PC-9 (cell line): ENCODE measurements around the gene SLC26A6. TPM values are rescaled to one million over a fixed set of nuclear protein-coding genes. Genes with fewer than 3 reads are reported as not detected.
A peak's percentile ranks its signal among the peaks of the same experiment; 100 is the strongest.

ENCODE experiments used
- BruUV-seq: library from RNA; stranded (reverse); fragments of 400-500 nt; replicated peaks from 2 replicates; lab custom pipeline; 2021; lab: Mats Ljungman, UMichigan
- CTCF ChIA-PET: fragments of 300-600 bp; sonication (Branson Sonifier 250); formaldehyde crosslinking; loops from one replicate; lab custom pipeline; 2022; ENCODE audit warnings: antibody characterized with exemption; lab: Charles Lee
- POLR2A ChIA-PET: fragments of 300-600 bp; sonication (Branson Sonifier 250); formaldehyde crosslinking; loops from one replicate; lab custom pipeline; 2022; ENCODE audit warnings: antibody characterized with exemption; ENCODE audit not compliant: unreplicated experiment; lab: Charles Lee
- DNase-seq, 2 experiments: peaks; one replicate each; pipeline versions ENCODE4 v3.0.0 to v3.0.0-alpha.2; 2015 to 2022; ENCODE audit warnings: mixed read lengths in 1 of 2
- H2AFZ ChIP-seq: fragments of 200-600 bp; sonication (generic); 2 replicates; pipeline ENCODE4 v1.8.1; 2017; ENCODE audit warnings: antibody characterized with exemption
- H3F3A ChIP-seq: fragments of 200-600 bp; sonication (generic); 2 replicates; pipeline ENCODE4 v1.8.1; 2017; ENCODE audit warnings: antibody characterized with exemption, mild to moderate bottlenecking, low read depth; ENCODE audit not compliant: insufficient read depth
- H3K27ac ChIP-seq: fragments of 200-600 bp; sonication (generic); 2 replicates; pipeline ENCODE4 v1.6.1; 2016; ENCODE audit warnings: mixed run types
- H3K27me3 ChIP-seq: fragments of 200-600 bp; sonication (generic); 2 replicates; pipeline ENCODE4 v1.6.1; 2016; ENCODE audit warnings: low read depth, mixed run types; ENCODE audit not compliant: insufficient read depth
- H3K36me3 ChIP-seq: fragments of 200-600 bp; sonication (generic); 2 replicates; pipeline ENCODE4 v1.6.1; 2016; ENCODE audit warnings: low read depth, mixed run types
- H3K4me1 ChIP-seq: fragments of 200-600 bp; sonication (generic); replicated peaks from 2 replicates; pipeline ENCODE4 v1.6.1; 2016; ENCODE audit warnings: mixed run types; ENCODE audit not compliant: insufficient read depth
- H3K4me2 ChIP-seq: fragments of 200-600 bp; sonication (generic); 2 replicates; pipeline ENCODE4 v1.6.1; 2017; ENCODE audit warnings: mixed run types
- H3K4me3 ChIP-seq: fragments of 200-600 bp; sonication (generic); 2 replicates; pipeline ENCODE4 v1.6.1; 2016; ENCODE audit warnings: mixed run types
- H3K79me2 ChIP-seq: fragments of 200-600 bp; sonication (generic); 2 replicates; pipeline ENCODE4 v1.6.1; 2017; ENCODE audit warnings: low read depth, mixed run types
- H3K9me2 ChIP-seq: fragments of 200-600 bp; sonication (generic); 2 replicates; pipeline ENCODE4 v1.8.1; 2017; ENCODE audit warnings: mild to moderate bottlenecking; ENCODE audit not compliant: insufficient read depth
- H3K9me3 ChIP-seq: fragments of 200-600 bp; sonication (generic); 2 replicates; pipeline ENCODE4 v1.8.1; 2016; ENCODE audit warnings: low read depth; ENCODE audit not compliant: insufficient read depth
- H4K20me1 ChIP-seq: fragments of 200-600 bp; sonication (generic); 2 replicates; pipeline ENCODE4 v1.8.1; 2017; ENCODE audit not compliant: insufficient read depth
- CTCF ChIP-seq: fragments of 200-600 bp; sonication (generic); conservative IDR thresholded peaks from 2 replicates; pipeline ENCODE4 v1.6.1; 2017; ENCODE audit warnings: mixed run types, antibody characterized with exemption, mild to moderate bottlenecking, moderate library complexity
- EZH2 ChIP-seq: fragments of 200-600 bp; sonication (generic); IDR thresholded peaks from 2 replicates; pipeline ENCODE4 v1.8.0; 2017; ENCODE audit warnings: antibody characterized with exemption, low read depth
- intact Hi-C: fragments of 100-400 bp; cut with micrococcal nuclease; formaldehyde crosslinking; loops from one replicate; pipeline ENCODE4 v1.10.0; 2022; ENCODE audit not compliant: unreplicated experiment
- total RNA-seq: library from RNA; stranded (reverse); gene quantifications from 2 replicates; pipeline ENCODE4 v1.2.3, GENCODE V29; 2021

Gene SLC26A6
- total RNA-seq, 1 experiment from 2014 or later, result 18.7 TPM

- peaks cover 17% of the 10 kb centered on the region for H3K4me1 ChIP-seq
- ChIA-PET POLR2A (interaction anchor here (0.6 kb wide), 1 partner anchor 60 kb away, joined by 8 read pairs; no protein-coding TSS in a partner anchor), CTCF (no interaction called here)
- peaks cover 14% of the 10 kb centered on the region for H3F3A ChIP-seq
- H3K4me2 ChIP-seq, result no peak overlapping the region
- no peak overlapping the region for H3K4me3 ChIP-seq
- DNase-seq, result no peak
- intact Hi-C loops, result no loop called here
- no peak for TF ChIP-seq EZH2
- TF ChIP-seq CTCF, result no peak
- no TSS peak for BruUV-seq
- H2AFZ ChIP-seq, result no peak overlapping the region
- H3K36me3 ChIP-seq, result no peaks in the 10 kb centered on the region
- H3K79me2 ChIP-seq, result no peaks in the 10 kb centered on the region
- H3K27ac ChIP-seq, result no peak overlapping the region
- H4K20me1 ChIP-seq, result no peaks in the 10 kb centered on the region
- no peaks in the 10 kb centered on the region for H3K9me2 ChIP-seq
- peaks cover 19% of the 10 kb centered on the region for H3K9me3 ChIP-seq
- no peaks in the 10 kb centered on the region for H3K27me3 ChIP-seq
Measured at GRCh38 chr3:48617559-48617958, 17.7 kb downstream of the SLC26A6 start.

- Histone ChIP-seq H3K79me2 (peaks cover 3% of the 10 kb centered on the region), H3K4me2 (peak overlapping the region; percentile 46), H3K9me2 (no peaks in the 10 kb centered on the region), H2AFZ (no peak overlapping the region), H3K36me3 (no peaks in the 10 kb centered on the region), H3K9me3 (peaks cover 19% of the 10 kb centered on the region), H3K27me3 (no peaks in the 10 kb centered on the region), H3K4me3 (no peak overlapping the region), H3K4me1 (peaks cover 21% of the 10 kb centered on the region), H3F3A (peaks cover 19% of the 10 kb centered on the region), H4K20me1 (no peaks in the 10 kb centered on the region), H3K27ac (peak overlapping the region; percentile 69)
- CTCF ChIA-PET, result no interaction called here
- intact Hi-C loops, result no loop called here
- DNase-seq, result peak in 1 of 2 experiments; percentile 88
- POLR2A ChIA-PET, result no interaction called here
- no TSS peak for BruUV-seq
- TF ChIP-seq EZH2 (no peak), CTCF (no peak)
Measured at GRCh38 chr3:48614044-48614443, 21.2 kb downstream of the SLC26A6 start.

- ChIA-PET POLR2A (no interaction called here), CTCF (no interaction called here)
- TF ChIP-seq CTCF (no peak), EZH2 (no peak)
- Histone ChIP-seq H3K79me2 (peaks cover 19% of the 10 kb centered on the region), H3K9me2 (no peaks in the 10 kb centered on the region), H3K27ac (no peak overlapping the region), H3K4me3 (no peak overlapping the region), H3K9me3 (peaks cover 13% of the 10 kb centered on the region), H3K4me2 (no peak overlapping the region), H3F3A (peaks cover 19% of the 10 kb centered on the region), H2AFZ (no peak overlapping the region), H3K4me1 (peaks cover 28% of the 10 kb centered on the region), H3K27me3 (no peaks in the 10 kb centered on the region), H4K20me1 (no peaks in the 10 kb centered on the region), H3K36me3 (0 out of 2 replicates have a peak, but pooled peaks cover 3% of the 10 kb centered on the region)
- intact Hi-C loops, result no loop called here
- no peak for DNase-seq
- no TSS peak for BruUV-seq
Measured at GRCh38 chr3:48612309-48612708, 23.0 kb downstream of the SLC26A6 start.
